Fibroblast of villous mesenchyme (primary cell): ENCODE data around the gene PAX7. TPM values are rescaled to one million over a fixed set of nuclear protein-coding genes. Genes with fewer than 3 reads are reported as not detected.
A peak's percentile ranks its signal among the peaks of the same experiment; 100 is the strongest.
"Not testable (repeated sequence)": the region's sequence is repeated elsewhere in the genome, so short reads cannot be mapped to it uniquely, and the experiment has no call there.

Experiments used
- DNase-seq: peaks from one replicate; pipeline ENCODE4 v3.0.0-alpha.2; 2010; ENCODE audit warnings: low read depth
- H3K4me3 ChIP-seq: 2 replicates; pipeline ENCODE4 v1.5.1; 2011; ENCODE audit warnings: low read depth, mild to moderate bottlenecking, low read length
- CTCF ChIP-seq: IDR thresholded peaks from 2 replicates; pipeline ENCODE4 v1.5.1; 2012; ENCODE audit warnings: low read depth, mild to moderate bottlenecking, low read length; ENCODE audit not compliant: insufficient read depth
- total RNA-seq: library from RNA; depleted of rRNA; stranded (reverse); fragments of >200 nt; gene quantifications from 2 replicates; pipeline ENCODE4 v1.2.3, GENCODE V29; 2012

Gene PAX7
- not detected in 2 replicates for total RNA-seq

- TF ChIP-seq CTCF, result no peak
- DNase-seq, result no peak
- H3K4me3 ChIP-seq, result no peak within 1 kb of the TSS
Observed at GRCh38 chr1:18630511-18631495, at the start of gene PAX7. PAX7 (plus strand) TSS chr1:18630846; CDS start chr1:18631604, 758 bp downstream.

- H3K4me3 ChIP-seq, result no peak overlapping the region
- TF ChIP-seq CTCF, result peak; percentile 65
- DNase-seq, result no peak
Observed at GRCh38 chr1:18581420-18581880, 49.2 kb upstream of the PAX7 start.

GRCh38 chr1:18582890-18583289 is 47.8 kb upstream of the PAX7 start:
- no peak for TF ChIP-seq CTCF

DNA sequence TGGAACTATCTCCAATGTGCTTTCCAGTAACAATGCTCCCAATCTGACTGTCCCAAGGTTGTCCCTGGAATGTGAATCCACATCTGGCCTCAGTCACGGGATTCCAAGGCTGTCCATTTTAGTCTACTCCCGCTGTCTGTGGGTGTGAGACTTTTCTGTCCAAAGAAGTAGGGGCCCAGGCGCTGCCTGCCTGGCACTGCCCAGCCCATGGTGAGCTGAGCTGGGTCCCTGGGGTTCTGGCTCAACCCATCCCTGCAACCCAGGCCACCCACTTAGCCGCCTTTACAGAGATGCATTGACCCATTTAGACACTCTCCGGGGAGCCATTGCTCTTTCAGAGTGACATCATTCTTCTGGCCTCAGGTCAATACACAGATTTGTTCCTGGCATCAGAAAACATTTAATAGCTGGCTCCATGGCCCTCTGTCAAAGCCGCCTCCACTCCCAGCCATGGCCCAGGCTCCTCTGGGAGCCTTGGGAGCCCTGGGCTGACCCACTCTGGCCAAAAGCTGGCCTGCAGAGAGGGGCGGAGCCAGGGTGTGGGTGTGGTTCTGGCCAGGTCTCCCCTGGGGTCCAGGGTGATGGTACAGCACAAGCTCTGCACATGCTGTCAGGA is 47.2 kb upstream of the PAX7 start:
- no peak overlapping the region for H3K4me3 ChIP-seq
- TF ChIP-seq CTCF, result no peak
- no peak for DNase-seq

More at GRCh38 chr1:18582890-18583289, 47.8 kb upstream of the PAX7 start:
- no peak overlapping the region for H3K4me3 ChIP-seq
- no peak for DNase-seq

- not testable (repeated sequence) for H3K4me3 ChIP-seq, DNase-seq
Observed at GRCh38 chr1:18586016-18586415, 44.6 kb upstream of the PAX7 start.

GRCh38 chr1:18588093-18588492 is 42.6 kb upstream of the PAX7 start:
- no peak for DNase-seq
- no peak overlapping the region for H3K4me3 ChIP-seq
- TF ChIP-seq CTCF, result no peak

GRCh38 chr1:18592368-18592767 is 38.3 kb upstream of the PAX7 start:
- no peak for DNase-seq
- TF ChIP-seq CTCF, result no peak
- no peak overlapping the region for H3K4me3 ChIP-seq
